Fibroblast of lung (primary cell): ENCODE measurements around the gene SYT7.

Experiments used
- EZH2 ChIP-seq: IDR thresholded peaks from 2 replicates; pipeline ENCODE4 v1.5.1; 2012; ENCODE audit warnings: low read length, control low read depth, mild to moderate bottlenecking; ENCODE audit errors: missing control alignments
- TF ChIP-seq, protein P1 (sequence below), 2 donors: IDR thresholded peaks in 1 of 2; conservative IDR thresholded peaks in 1 of 2; 1 replicate in 1 of 2; 2 replicates in 1 of 2; pipeline ENCODE4 v1.5.1; 2011 to 2012; ENCODE audit warnings: low read length in 2 of 2, control low read depth in 1 of 2, inconsistent platforms in 1 of 2, low read depth in 1 of 2, mild to moderate bottlenecking in 1 of 2

DNA sequence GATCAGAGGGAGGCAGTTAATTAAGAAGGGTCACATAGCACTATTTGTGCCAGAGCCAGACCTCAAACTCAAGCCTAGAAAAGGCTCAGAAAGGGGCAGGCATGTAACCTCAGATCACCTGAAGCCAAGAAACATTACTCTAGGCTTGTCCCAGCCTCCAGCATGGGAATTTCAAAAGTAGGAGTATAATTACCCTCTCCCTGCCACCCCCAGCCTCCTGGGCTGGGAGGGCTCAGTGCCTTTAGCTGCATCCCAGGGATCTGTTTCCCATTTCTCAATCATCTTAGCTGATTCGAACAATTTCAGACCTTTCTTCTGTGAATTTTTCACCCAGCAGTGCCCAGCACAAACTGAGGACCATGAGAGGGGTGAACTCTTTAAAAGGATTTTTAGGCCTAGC is 105.4 kb downstream of the SYT7 start:
- TF ChIP-seq, protein P1, sequence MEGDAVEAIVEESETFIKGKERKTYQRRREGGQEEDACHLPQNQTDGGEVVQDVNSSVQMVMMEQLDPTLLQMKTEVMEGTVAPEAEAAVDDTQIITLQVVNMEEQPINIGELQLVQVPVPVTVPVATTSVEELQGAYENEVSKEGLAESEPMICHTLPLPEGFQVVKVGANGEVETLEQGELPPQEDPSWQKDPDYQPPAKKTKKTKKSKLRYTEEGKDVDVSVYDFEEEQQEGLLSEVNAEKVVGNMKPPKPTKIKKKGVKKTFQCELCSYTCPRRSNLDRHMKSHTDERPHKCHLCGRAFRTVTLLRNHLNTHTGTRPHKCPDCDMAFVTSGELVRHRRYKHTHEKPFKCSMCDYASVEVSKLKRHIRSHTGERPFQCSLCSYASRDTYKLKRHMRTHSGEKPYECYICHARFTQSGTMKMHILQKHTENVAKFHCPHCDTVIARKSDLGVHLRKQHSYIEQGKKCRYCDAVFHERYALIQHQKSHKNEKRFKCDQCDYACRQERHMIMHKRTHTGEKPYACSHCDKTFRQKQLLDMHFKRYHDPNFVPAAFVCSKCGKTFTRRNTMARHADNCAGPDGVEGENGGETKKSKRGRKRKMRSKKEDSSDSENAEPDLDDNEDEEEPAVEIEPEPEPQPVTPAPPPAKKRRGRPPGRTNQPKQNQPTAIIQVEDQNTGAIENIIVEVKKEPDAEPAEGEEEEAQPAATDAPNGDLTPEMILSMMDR (conservative IDR thresholded peaks at IDR 0.05 in 1 of 2, IDR thresholded peaks at IDR 0.05 in 1 of 2; ENCODE audit: low read depth in 1 of 2, low read length in 2 of 2) = no peak
- TF ChIP-seq EZH2 = no peak
